K562 (cell line): ENCODE results near the gene IQGAP3. TPM values are rescaled to one million over a fixed set of nuclear protein-coding genes. Genes with fewer than 3 reads are reported as not detected.

Source experiments
- CBFA2T2 ChIP-seq: fragments of 450-650 bp; conservative IDR thresholded peaks from 2 replicates; pipeline ENCODE4 v1.6.1; 2017; ENCODE audit warnings: mild to moderate bottlenecking
- CEBPZ ChIP-seq: fragments of 150-350 bp; IDR thresholded peaks from 2 replicates; pipeline ENCODE4 v1.6.1; 2014; ENCODE audit warnings: low read depth, mild to moderate bottlenecking, low read length, borderline replicate concordance
- ELF1 ChIP-seq: fragments of 200-800 bp; sonication (Bioruptor generic); IDR thresholded peaks from 2 replicates; pipeline ENCODE4 v1.6.1; 2016; ENCODE audit warnings: missing genetic modification characterization, missing compliant biosample characterization
- EP400 ChIP-seq: fragments of 450-650 bp; IDR thresholded peaks from 2 replicates; pipeline ENCODE4 v1.6.1; 2017; ENCODE audit warnings: antibody characterized with exemption, mild to moderate bottlenecking, moderate library complexity
- ERF ChIP-seq: fragments of 450-650 bp; formaldehyde crosslinking; IDR thresholded peaks from 2 replicates; pipeline ENCODE4 v1.4.0; 2020; ENCODE audit warnings: mild to moderate bottlenecking, mixed read lengths
- ETV6 ChIP-seq, 3 experiments: fragments of 150-350 bp in 1 of 3; sonication (generic) in 1 of 3; formaldehyde crosslinking in 1 of 3; IDR thresholded peaks; 2 replicates each; pipeline versions ENCODE4 v1.6.1 to v1.8.0; 2014 to 2022; ENCODE audit warnings: borderline replicate concordance in 2 of 3, low read depth in 2 of 3, antibody characterized with exemption in 1 of 3, low read length in 1 of 3, mild to moderate bottlenecking in 1 of 3, missing genetic modification reagents in 1 of 3
- GTF2E2 ChIP-seq: fragments of 200-800 bp; sonication (Bioruptor generic); IDR thresholded peaks from 2 replicates; pipeline ENCODE4 v1.6.1; 2016; ENCODE audit warnings: missing genetic modification characterization, missing compliant biosample characterization
- HDAC2 ChIP-seq: fragments of 450-650 bp; IDR thresholded peaks from 2 replicates; pipeline ENCODE4 v1.6.1; 2016; ENCODE audit warnings: mild to moderate bottlenecking
- HOMEZ ChIP-seq: fragments of 250-450 bp; sonication (Bioruptor Pico); IDR thresholded peaks from 2 replicates; pipeline ENCODE4 v1.4.0; 2020; ENCODE audit warnings: mild to moderate bottlenecking, moderate library complexity
- MTA1 ChIP-seq: fragments of 450-650 bp; IDR thresholded peaks from 2 replicates; pipeline ENCODE4 v1.6.1; 2017; ENCODE audit warnings: borderline replicate concordance
- NONO ChIP-seq, 2 experiments: fragments of 200-400 bp in 1 of 2; fragments of 450-650 bp in 1 of 2; formaldehyde crosslinking in 1 of 2; IDR thresholded peaks; 2 replicates each; pipeline ENCODE4 v1.6.1; 2017; ENCODE audit warnings: low read depth in 2 of 2, mild to moderate bottlenecking in 2 of 2, moderate library complexity in 2 of 2, low read length in 1 of 2
- SRSF3 ChIP-seq: fragments of 200-400 bp; formaldehyde crosslinking; IDR thresholded peaks from 2 replicates; pipeline ENCODE4 v1.6.1; 2016; ENCODE audit warnings: mild to moderate bottlenecking, low read length, moderate library complexity; ENCODE audit not compliant: insufficient read depth
- TAF7 ChIP-seq: fragments of 450-650 bp; IDR thresholded peaks from 2 replicates; pipeline ENCODE4 v1.6.1; 2016; ENCODE audit warnings: missing genetic modification characterization, missing compliant biosample characterization
- ZNF134 ChIP-seq: fragments of 250-450 bp; sonication (Bioruptor Pico); conservative IDR thresholded peaks from 2 replicates; pipeline ENCODE4 v1.4.0; 2020
- ZNF395 ChIP-seq: fragments of 200-800 bp; sonication (Bioruptor generic); IDR thresholded peaks from 2 replicates; pipeline ENCODE4 v1.6.1; 2017; ENCODE audit warnings: missing genetic modification characterization, missing compliant biosample characterization
- ZNF561 ChIP-seq: fragments of 450-650 bp; formaldehyde crosslinking; conservative IDR thresholded peaks from 2 replicates; pipeline ENCODE4 v1.4.0; 2020; ENCODE audit warnings: mild to moderate bottlenecking, moderate library complexity
- ZNF639 ChIP-seq, 2 experiments: fragments of 200-800 bp in 1 of 2; sonication (Bioruptor generic) in 1 of 2; sonication (generic) in 1 of 2; formaldehyde crosslinking in 1 of 2; IDR thresholded peaks in 1 of 2; conservative IDR thresholded peaks in 1 of 2; 2 replicates each; pipeline versions ENCODE4 v1.5.0 to v1.6.1; 2016 to 2020; ENCODE audit warnings: missing compliant biosample characterization in 1 of 2, missing genetic modification characterization in 1 of 2, missing genetic modification reagents in 1 of 2
- polyA plus RNA-seq, 8 experiments: library from polyadenylated mRNA; depleted of rRNA in 4 of 8; stranded (reverse) in 5 of 8; unstranded in 3 of 8; fragments of >200 nt; fragmentation: Nextera tagmentation in 2 of 8; fragmentation: Illumina TruSeq in 1 of 8; extraction: Ambion mirVana in 2 of 8; extraction: Trizol in 1 of 8; gene quantifications; 2 replicates each; pipeline versions ENCODE4 v1.2.1 to v1.2.3, GENCODE V29; 2011 to 2014; ENCODE audit warnings: inconsistent platforms in 1 of 8, missing spikeins in 1 of 8
- total RNA-seq, 7 experiments: library from RNA; depleted of rRNA in 6 of 7; stranded (reverse); fragments of >200 nt in 6 of 7; fragmentation: Illumina TruSeq in 2 of 7; extraction: Trizol in 2 of 7; gene quantifications; 2 replicates each; pipeline versions ENCODE4 v1.2.1 to v1.2.3, GENCODE V29; 2011 to 2021; ENCODE audit warnings: low replicate concordance in 1 of 7

IQGAP3 gene
- total and polyA plus RNA-seq, 9 of the 15 experiments (the other 6 are each of a cell fraction or from before 2014, with no cell fraction given), result 1.4 to 16.6 (median 11.9) TPM

- peak; percentile 85 for TF ChIP-seq GTF2E2 (tag)
- TF ChIP-seq ZNF561 (CRISPR knock-in tag), result no peak
- peak; percentile 97 for TF ChIP-seq ELF1 (tag)
- TF ChIP-seq ZNF134, result no peak
- TF ChIP-seq EP400, result peak; percentile 96
- TF ChIP-seq ERF (CRISPR knock-in tag), result 0 out of 2 replicates have a peak, but pooled peaks have one; percentile 49
- no peak for TF ChIP-seq CBFA2T2
- no peak for TF ChIP-seq SRSF3
- TF ChIP-seq HDAC2, result peak; percentile 99
- TF ChIP-seq MTA1, result no peak
- peak in 1 of 2 experiments; percentile 76; a peak in 2 of 4 replicates for TF ChIP-seq ETV6 (IDR thresholded peaks at IDR 0.05; ENCODE audit: borderline replicate concordance in 1 of 2, low read depth in 2 of 2, low read length in 1 of 2)
- no peak for TF ChIP-seq ETV6 (CRISPR knock-in tag; IDR thresholded peaks at IDR 0.05; ENCODE audit: borderline replicate concordance)
- TF ChIP-seq ZNF639 (CRISPR knock-in tag; conservative IDR thresholded peaks at IDR 0.05 in 1 of 2, IDR thresholded peaks at IDR 0.05 in 1 of 2), result 0 out of 4 replicates have a peak, but pooled peaks of 1 of the 2 experiments have one; percentile 36
- TF ChIP-seq HOMEZ (CRISPR knock-in tag), result no peak
- peak; percentile 80; the same call in 1 of the 2 replicates for TF ChIP-seq ZNF395 (CRISPR knock-in tag)
- TF ChIP-seq CEBPZ, result no peak
- TF ChIP-seq NONO (IDR thresholded peaks at IDR 0.05; ENCODE audit: low read depth in 2 of 2, low read length in 1 of 2), result no peak
- peak; percentile 81 for TF ChIP-seq TAF7
Observed at GRCh38 chr1:156601122-156601830, 28.9 kb upstream of the IQGAP3 start, which contains the start of gene GPATCH4 (continued).
